ENCODE data around the gene PPP1R13B.

The PPP1R13B gene

DNA sequence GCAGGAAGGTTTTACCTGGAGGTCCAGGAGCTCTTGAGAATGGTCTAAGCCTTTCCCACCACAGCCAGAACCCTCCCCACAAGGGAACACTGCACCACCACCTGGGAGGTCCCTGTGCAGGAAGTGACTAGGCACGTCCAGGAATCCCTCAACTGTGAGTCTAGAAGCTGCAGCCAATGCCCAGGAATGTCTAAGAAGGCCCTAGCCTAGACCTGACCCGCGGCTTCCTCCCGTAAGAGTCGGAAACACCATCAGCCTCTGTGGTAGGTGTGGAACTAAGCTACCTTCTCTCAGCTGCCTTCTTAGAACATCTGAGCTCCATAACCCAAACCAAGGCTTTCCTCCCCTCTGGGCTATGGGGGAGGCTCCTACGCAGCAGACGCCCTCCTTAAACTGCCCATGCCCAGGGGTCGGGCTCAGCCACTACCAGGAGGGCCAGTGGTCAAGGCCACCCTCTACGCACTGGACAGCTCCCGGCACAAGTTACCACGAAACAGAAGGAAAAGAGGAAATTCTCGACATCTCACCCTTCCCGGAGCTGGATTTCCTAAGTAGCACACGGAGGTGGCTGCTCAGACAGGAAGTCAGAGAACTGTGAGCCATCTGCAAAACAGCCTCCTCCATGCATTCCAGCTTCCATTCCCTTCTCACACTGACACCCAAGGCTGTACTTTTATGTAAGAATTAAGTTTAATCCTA lies 106.2 kb downstream of the PPP1R13B start:
- DNase-seq, result no peak

DNA sequence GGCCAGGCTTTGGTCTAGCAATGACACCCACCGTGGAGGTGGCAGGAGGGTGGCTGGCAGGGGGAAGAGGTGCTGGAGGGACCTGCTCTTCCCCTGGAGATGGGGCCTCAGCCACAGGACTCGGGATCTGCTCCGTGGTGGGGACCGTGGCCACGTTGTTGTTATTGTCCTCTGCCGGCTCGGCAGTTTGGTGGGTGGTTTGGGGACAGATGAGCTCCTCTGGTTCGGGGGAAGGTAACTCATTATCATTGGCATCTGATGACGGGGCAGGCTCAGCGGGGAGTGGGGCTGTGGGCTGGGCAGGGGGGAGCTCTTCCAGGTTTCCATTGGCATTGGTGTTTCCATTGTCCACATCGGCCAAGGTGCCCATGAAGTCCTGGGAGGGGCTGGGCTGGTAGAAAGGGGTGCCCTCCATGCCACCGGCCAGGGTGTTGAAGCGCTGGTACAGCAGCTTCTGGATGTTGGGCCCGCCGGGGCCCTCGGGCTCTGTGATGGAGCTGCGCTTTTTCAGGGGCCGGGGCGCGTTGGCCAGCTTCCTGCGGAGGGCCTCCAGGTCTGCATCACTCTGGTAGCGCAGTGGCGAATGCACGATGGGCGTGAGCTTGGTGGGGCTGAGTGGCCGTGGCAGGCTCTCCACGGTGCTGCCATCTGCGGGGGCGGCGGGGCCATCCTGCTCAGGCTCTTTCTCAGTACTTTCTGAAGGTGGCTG lies 107.4 kb downstream of the PPP1R13B start:
- no peak for DNase-seq

DNA sequence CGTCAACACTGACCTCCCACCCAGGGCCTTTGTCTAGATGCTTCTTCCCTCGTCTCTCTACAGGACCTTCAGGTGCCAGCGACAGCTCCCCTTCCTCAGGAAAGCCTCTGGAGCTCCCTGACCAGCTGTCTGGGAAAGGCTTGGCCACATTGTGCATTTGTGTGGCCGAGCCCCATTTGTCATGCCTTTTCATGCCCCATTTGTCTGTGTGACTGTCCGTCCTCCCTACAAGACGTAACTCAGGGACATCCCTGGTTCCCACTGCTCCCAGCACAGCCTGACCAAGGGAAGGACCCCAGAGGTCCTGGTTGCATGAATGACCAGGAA lies 107.9 kb downstream of the PPP1R13B start:
- DNase-seq, result no peak

DNA sequence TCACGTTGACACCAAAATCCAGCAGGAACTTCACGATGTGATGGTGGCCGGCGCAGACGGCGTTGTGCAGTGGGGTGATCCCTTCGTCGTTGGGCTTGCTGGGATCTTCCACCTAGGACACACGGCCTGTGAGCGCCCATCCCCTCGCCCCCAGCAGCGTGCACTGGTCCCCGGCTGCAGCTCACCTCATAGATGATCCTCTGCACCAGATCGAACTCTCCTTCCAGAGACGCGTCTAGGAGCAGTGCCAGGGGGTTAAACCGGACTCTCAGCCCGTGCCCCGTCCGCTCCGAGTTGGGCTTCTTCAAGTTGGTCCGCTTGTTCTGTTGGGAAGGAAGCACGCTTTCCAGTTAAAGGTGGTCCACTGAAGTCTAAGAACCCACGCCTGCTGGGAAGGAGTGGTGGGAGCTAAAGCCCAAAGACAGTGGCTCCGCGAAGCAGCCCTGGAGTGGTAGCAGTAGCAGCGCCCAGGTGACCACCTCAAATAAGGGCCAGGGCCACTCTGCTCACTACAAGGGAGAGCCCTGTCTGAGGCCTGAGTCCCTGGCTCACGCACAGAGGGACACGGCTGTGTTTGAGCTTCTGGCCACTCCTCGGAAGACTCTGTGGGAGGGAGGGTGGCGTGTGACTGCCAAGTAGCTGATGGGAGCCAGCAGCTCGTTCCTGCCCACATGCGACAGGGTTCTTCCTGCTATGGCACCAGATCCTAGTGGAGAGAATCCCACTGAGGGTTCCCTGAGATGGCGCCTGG lies 108.5 kb downstream of the PPP1R13B start:
- no peak for DNase-seq

DNA sequence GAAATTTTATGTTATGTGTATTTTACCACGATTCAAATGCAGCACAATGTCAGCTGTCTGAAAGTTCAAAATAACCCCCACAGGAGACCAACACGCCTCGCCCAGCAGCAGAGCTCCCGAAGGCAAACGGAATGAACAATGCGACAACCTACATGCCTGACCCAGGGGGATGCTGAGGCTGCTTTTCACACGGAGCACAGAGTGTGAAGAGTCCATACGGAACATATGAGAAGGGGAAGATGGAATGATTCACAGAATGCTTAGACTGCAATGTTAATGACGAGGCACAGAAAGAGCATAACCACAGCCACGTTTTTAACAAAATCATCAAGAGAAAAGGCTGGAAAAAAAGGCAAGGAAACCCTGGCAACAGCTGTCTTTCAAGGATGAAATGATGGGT lies 109.2 kb downstream of the PPP1R13B start:
- no peak for DNase-seq

DNA sequence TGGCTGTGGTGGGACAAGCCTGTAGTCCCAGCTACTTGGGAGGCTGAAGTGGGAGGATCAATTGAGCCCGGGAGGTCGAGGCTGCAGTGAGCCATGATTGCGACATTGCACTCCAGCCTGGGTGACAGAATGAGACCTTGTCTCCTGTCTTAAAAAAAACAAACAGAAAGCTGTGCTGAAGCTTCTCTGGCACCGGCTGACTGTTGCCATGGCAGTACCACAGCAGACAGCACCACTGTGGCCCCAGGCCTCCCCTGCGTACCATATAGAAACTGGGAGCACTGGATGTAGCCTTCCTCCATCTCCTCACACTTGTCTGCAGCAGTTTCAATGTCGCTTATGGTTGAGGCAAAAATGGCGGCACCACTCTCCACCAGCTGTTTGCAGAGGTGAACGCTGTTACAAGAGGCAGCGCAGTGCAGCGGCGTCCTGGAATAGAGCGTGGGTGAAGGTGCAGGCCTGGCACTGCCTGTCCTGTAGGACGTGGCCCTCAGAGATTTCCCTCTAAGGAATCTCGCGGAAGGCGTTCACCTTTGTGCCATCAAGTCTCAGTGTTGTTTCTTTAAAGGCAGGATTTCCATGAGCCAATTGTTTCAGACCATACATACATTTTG lies 109.8 kb downstream of the PPP1R13B start:
- no peak for DNase-seq

DNA sequence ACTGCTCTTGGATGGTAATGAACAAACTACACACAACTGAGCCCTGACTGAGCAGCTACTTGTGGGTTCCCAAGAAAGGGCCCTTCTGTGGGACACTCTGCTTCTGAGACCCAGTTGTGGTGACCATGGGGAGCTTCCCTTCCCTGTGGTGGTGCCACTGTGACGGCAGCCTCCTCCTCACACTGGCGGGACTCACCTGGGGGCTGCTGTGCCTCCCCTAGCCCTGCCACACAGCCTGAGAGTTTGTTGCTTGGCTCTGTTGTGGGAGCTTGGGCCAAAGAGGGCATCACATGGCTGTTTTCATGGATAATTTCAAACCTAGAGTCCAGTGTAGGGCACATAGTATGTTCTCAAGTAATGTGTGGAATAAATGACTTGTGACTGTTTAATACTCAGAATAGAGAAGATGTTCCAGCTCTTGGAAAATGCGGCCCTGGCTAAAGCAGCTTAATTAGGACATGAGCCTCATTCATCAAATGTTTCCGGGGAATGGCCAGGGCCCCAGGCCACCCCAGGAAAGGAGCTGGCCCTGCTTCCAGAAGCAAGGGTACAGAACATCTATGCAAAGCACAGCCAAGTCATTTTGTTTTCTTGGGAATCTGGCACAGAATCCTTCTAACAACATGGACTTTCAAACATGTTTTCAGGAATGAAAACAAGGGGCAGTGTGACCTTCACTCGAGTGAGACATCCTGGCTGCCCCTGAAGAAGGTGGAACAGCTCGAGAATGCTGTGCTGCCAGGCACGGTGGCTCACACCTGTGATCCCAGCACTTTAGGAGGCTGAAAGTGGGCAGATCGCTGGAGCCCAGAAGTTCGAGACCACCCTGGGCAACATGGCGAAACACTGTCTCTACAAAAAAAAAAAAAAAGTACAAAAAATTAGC lies 110.6 kb downstream of the PPP1R13B start:
- DNase-seq, result no peak

DNA sequence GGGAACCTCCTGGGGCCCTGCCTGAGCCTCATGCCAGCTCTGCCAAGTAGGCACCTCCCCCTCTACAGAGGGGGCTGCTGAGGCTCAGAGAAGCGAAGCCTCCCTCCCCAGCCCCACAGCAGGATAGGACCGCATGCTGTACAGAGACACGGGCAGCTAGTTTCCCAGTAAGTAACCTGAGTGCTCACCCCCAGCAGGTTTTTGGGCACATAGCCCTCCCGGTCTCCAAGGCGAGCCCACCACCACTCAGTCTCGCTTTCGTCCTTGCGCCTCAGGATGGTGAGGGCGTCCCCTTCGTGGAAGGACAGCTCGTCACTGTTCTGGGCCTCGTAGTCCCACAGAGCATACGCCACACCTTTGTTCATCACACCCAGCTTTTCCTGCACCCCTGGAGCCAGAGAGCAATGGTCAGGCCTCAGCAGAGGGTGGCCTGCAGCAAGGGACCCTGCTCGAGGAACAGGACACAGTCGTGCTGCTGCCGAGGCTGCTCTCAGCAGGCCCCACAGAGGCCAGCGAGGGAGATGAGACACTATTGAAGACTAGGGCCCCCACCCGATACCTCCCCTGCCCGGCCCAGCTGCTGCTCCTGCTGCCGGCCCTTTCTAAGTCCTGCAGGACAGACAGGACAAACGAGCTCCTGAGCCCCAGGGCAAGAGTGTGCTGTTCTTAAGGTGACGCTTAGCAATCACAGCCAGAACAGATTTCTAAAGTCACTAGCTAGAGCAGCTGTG lies 111.4 kb downstream of the PPP1R13B start:
- no peak for DNase-seq

DNA sequence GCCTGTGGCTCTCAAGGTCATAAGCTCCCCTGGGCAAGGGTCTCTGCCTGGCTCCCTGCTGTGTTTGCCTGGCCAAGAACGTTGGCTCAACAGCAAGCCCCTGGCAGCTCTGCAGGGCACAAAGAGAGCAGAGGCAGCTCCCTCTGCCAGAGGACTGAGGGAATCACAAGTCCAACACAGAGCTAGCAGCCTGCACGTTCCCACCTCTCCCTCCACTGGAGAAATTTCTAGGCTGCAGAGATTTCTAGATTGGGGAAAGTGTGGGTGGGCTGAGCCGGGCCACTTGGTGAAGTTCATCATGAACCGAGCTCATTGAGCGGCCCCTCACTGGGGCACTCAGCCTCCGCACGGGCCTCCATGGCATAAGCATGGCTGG lies 111.9 kb downstream of the PPP1R13B start:
- DNase-seq, result no peak

DNA sequence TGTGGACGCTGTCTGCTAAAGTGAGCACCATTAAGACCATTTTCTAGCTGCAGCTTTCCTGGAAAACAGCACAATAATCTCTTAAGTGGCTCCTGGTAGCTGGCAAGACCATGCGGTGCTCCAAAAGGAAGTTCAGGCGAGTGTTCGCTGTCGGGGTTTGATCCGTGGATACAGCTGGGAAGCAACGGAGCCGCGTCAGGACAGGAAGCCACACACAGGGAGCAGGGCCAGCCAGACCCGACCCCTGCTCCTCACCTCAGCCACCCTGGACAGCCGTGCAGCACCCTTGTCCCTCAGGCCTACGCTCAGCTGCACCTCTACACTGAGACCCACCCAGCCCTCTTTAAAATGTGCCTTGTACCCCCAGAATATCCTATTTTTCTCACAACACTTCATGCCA lies 112.4 kb downstream of the PPP1R13B start:
- no peak for DNase-seq

DNA sequence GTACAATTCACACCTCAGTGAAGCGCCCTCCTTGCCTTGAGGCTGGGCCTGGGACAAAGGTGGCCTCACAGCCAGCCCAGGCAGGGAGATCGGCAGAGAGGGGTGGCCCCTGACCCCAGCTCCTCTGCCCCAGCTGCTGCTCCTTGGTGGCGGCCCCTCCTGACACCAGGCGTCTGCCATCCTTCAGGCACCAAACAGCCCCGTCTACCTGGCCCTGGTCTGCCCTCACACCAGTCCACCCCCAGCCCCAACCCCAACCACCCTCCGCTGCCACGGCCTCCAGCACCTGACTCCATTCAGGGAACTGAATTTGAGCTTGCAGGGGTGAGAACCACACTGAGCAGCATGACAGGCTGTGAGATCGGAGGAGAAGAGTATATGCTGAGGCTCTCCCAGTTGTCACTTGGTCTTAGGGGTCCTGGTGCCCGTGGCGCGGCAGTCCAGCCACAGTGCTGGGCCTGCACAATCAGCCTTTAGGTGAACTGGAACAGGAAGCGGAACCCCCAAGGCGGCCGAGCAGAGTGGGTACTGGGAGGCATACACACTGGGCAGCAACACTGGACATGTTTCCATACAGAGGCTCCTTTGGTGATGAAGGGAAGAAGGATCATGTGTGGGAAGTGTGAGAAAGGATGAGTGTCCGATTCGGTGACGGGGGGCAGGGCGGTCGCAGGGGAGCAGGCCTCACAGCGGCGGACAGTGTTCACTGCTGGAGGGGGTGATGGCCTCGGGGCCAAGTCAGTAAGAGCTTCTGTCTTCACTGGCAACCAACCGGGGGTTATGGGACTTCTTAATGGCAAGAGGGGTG lies 113.1 kb downstream of the PPP1R13B start:
- no peak for DNase-seq

DNA sequence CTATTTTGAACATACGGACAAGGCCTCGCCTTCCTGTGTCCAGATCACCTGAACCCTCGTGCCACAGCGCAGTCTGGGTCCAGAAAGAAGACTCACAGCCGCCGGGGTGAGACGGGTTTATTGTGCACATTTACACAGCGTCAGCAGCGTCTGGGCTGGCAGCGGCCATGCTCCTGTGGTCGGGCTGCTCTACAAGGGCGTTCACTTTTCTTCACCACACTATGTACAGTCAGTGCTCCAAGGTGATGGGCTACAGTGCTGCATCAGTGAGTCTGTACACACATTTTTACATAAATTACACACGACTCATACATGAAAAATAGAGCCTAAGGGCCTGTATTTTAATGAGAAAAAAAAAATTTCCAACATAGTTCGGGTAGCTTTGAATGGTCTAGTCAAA lies 113.7 kb downstream of the PPP1R13B start:
- DNase-seq, result no peak

DNA sequence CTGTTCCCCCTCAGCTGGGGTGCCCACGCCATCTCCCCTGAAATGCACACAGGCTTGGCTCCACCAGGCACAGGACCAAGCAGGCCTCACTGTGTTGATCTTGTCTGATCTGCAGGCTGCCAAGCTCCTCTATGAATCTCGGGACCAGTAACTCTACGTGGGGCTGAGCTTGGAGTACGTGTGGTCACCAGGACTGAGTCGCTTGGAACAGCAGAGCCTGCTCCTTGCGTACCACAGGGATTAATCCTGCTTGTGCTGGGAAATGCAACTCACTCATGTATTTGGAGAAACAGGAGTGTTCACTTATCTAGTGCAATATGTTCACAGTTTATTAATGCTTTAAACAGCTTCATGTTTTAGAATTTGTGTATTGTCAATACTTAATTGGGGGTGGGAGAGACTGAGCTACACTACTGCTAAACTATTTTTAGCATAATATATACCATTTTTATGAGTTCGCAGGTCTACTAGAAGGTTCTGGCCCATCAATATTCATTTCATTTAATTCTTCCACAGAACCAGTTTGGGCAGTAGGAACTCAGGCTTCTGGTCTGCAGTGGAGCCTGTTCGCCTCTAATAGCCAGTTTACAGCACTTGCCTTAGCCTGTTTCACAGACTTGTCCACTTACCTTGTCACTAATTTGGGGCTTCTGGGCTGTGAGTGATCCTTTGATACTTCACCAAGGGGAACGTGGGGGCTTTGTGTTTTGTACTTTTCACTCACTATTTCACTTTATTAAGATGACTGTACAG lies 114.3 kb downstream of the PPP1R13B start:
- no peak for DNase-seq

DNA sequence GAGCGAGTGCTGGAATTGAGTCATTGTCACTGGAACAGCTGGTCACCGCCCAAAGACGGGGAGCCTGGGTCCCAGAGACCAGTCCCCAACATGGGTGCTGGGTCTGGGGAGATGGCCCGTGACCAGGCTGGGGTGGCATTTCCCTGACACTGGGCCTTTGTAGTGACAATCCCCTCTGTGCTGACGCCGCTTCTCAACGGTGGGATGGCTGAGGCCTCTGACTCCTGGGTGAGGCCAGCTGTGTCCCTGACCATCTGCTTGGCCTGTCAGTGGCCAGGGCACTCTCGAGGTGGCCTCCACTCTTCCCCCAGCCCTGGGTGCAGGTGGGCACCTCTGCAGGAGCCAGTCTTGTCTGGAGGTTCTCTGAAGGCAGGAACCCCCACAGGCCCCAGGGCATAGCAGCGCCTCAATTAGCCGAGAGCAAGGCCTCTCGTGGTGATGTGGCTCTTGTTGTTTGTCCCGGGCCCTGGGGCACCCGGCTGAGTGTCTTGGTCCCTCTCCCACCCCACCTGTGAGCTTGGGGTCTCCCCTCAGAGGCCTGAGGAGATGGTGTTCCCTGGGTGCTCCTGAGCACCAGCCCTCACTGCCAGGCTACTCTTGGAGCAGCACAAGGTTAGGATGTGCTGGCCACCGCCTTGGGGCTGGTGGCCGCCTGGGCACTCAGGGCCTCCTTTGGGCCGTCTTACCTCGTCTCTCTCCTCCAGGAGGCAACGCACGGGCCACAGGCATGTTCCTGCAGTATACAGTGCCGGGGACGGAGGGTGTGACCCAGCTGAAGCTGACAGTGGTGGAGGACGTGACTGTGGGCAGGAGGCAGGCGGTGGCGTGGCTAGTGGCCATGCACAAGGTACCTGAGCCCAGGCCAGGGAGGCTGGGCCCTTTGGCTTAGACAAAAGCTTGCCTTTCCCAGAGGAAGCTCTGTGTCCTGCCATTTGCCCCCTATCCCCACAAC lies 115.2 kb downstream of the PPP1R13B start:
- no peak for DNase-seq

DNA sequence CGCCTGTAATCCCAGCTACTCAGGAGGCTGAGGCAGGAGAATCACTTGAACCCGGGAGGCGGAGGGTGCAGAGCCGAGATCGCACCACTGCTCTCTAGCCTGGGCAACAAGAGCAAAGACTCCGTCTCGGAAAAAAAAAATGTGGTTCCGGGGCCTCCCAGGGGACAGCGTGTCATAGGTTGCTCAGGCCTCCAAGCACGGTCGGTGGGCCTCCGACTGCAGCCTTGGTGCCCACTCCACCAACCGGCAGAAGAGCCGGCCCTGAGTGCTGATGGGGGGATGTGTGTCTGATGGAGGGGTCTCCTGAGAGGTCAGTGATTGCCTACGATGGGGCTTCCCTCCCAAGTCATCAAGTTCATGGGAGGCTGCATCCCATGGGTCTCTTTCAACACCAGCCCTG lies 115.9 kb downstream of the PPP1R13B start:
- no peak for DNase-seq

DNA sequence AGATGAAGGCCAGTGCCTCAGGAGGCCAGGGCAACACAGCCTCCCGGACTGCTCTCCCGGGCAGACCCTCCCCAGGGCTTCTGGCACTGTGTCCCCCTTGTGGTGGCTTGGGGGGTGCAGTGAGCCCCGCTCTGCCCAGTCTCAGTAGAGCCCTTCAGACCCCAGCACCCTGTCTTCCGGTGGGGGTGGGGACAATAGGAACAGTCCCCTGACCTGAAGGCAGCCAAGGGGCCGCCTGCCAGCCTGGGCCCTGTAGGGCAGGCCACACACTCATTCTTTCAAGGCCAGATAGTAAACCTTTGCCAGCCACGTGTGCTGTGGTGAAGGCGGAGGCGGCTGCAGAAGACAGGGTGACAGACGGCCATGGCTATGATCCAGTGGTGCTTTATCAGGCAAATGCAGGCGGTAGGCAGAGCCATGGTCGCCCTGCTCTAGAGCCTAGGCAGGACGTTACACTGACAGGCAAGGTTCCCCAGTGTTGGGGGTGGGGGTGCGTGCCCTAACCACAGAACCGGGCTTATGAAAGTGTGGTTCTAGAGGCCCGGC lies 116.8 kb downstream of the PPP1R13B start:
- no peak for DNase-seq

DNA sequence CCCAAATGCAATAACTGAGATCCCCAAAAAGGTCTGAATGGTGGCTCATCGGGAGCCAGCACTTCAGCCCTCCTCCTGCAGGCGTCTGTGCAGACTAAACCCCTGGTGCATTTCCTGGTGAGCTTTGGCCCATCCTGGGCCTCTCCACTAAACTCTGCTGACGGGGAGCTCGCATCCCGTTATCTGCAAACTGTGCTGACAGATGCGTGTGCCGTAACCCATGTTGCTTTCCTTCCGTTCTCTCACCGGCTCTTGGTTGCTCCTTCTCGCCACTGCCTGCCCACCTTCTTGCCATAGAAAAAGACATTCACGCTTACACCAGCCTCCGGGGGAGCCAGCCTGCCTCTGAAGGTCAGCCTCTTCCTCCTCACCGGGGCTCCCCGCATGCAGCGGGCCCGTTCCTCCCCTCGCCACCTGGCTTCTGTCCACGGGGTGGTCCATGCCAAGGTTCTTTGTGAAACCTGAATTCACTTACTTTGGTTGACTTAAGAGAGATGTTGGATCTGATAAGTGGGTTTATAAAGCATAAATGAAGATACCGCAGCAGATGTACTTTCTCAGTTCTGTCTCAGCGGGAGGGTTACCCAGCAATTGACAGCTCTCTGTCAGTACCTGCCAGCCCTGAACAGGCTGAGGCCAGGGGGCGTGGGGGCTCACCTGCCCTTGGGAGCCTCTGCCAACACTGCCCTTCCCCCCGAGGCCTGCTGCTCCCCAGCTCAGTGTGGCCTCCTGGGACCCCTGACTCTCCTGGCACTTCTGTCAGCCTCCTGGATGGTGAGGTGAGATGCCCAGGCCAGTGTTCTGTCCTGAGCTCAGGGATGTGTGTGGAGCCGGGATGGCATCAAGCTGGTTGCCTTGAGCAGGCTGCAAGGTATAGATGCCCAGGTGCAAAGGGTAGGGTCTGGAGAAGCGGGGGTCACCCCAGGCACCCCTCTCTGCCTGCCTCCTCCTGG lies 117.6 kb downstream of the PPP1R13B start:
- DNase-seq, result no peak

DNA sequence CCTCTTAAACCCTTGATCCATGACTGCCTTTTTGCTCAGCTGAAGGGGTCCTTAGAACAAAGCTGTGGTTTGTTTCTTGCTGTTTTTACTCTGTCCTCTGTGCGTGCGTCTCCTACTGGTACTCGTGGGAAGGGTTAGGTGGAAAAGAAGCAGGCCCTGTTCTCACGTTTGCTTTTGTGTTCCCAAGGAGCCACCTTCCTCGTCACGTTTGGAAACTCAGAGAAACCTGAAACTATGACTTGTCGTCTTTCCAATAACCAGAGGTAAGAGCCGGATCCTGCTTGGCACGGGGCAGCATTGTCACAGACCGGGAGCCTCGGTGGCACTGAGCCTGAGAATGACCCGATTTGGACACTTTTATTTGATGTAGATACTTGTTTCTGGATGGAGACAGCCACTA lies 118.7 kb downstream of the PPP1R13B start:
- no peak for DNase-seq
